PC-3 (cell line): ENCODE data around the gene DPY19L3. TPM values are rescaled to one million over a fixed set of nuclear protein-coding genes. Genes with fewer than 3 reads are reported as not detected.
"Not testable (repeated sequence)": the region's sequence is repeated elsewhere in the genome, so short reads cannot be mapped to it uniquely, and the experiment has no call there.

Experiments
- ATAC-seq: fragments of 200-7000 bp; cut with Tn5 transposase; 2 replicates; pipeline ENCODE4 v1.9.1; 2020; ENCODE audit warnings: mild to moderate bottlenecking, moderate library complexity
- BruUV-seq: library from RNA; stranded (reverse); fragments of 400-500 nt; replicated peaks from 2 replicates; lab custom pipeline; 2021; lab: Mats Ljungman, UMichigan
- CTCF ChIA-PET: fragments of 300-600 bp; sonication (Branson Sonifier 250); formaldehyde crosslinking; loops from one replicate; lab custom pipeline; 2022; ENCODE audit warnings: antibody characterized with exemption; lab: Charles Lee
- POLR2A ChIA-PET: fragments of 300-600 bp; sonication (Branson Sonifier 250); formaldehyde crosslinking; loops from one replicate; lab custom pipeline; 2022; ENCODE audit warnings: antibody characterized with exemption; ENCODE audit not compliant: unreplicated experiment; lab: Charles Lee
- DNase-seq: peaks from one replicate; pipeline ENCODE4 v3.0.0-alpha.2; 2015
- H2AFZ ChIP-seq: fragments of 300-600 bp; sonication (generic); 2 replicates; pipeline ENCODE4 v1.6.0; 2016; ENCODE audit warnings: antibody characterized with exemption, low read length
- H3F3A ChIP-seq: fragments of 300-600 bp; sonication (generic); one replicate; pipeline ENCODE4 v1.6.0; 2017; ENCODE audit warnings: antibody characterized with exemption, low read length, control low read depth, mild to moderate bottlenecking; ENCODE audit not compliant: unreplicated experiment
- H3K27ac ChIP-seq: fragments of 300-600 bp; sonication (generic); 2 replicates; pipeline ENCODE4 v1.5.1; 2016; ENCODE audit warnings: mild to moderate bottlenecking, low read length
- H3K27me3 ChIP-seq: fragments of 300-600 bp; sonication (generic); 2 replicates; pipeline ENCODE4 v1.6.1; 2016; ENCODE audit warnings: low read length, mixed read lengths
- H3K36me3 ChIP-seq: fragments of 300-600 bp; sonication (generic); 2 replicates; pipeline ENCODE4 v1.6.1; 2016; ENCODE audit warnings: low read depth, mixed run types, low read length, mixed read lengths
- H3K4me1 ChIP-seq: fragments of 300-600 bp; sonication (generic); 2 replicates; pipeline ENCODE4 v1.5.1; 2016; ENCODE audit warnings: low read length; ENCODE audit not compliant: insufficient read depth
- H3K4me2 ChIP-seq: fragments of 300-600 bp; sonication (generic); 2 replicates; pipeline ENCODE4 v1.6.0; 2016; ENCODE audit warnings: low read length
- H3K4me3 ChIP-seq: fragments of 300-600 bp; sonication (generic); 2 replicates; pipeline ENCODE4 v1.5.1; 2016; ENCODE audit warnings: mild to moderate bottlenecking, low read length, mixed read lengths
- H3K79me2 ChIP-seq: fragments of 300-600 bp; sonication (generic); 2 replicates; pipeline ENCODE4 v1.6.1; 2017; ENCODE audit warnings: low read length, mixed read lengths
- H3K9ac ChIP-seq: fragments of 300-600 bp; sonication (generic); 2 replicates; pipeline ENCODE4 v1.6.0; 2016; ENCODE audit warnings: mild to moderate bottlenecking, low read length
- H3K9me2 ChIP-seq: fragments of 300-600 bp; sonication (generic); replicated peaks from 2 replicates; pipeline ENCODE4 v1.6.1; 2016; ENCODE audit warnings: mixed run types, low read length, mixed read lengths
- H3K9me3 ChIP-seq: fragments of 300-600 bp; sonication (generic); 2 replicates; pipeline ENCODE4 v1.6.1; 2016; ENCODE audit warnings: low read length, mixed read lengths
- H4K20me1 ChIP-seq: fragments of 300-600 bp; sonication (generic); 2 replicates; pipeline ENCODE4 v1.6.1; 2016; ENCODE audit warnings: low read length, mixed read lengths
- EZH2 ChIP-seq: fragments of 300-600 bp; sonication (generic); IDR thresholded peaks from one replicate; pipeline ENCODE4 v1.6.1; 2017; ENCODE audit warnings: antibody characterized with exemption, mild to moderate bottlenecking, low read length; ENCODE audit not compliant: unreplicated experiment
- EZH2phosphoT487 ChIP-seq: fragments of 300-600 bp; sonication (generic); IDR thresholded peaks from 2 replicates; pipeline ENCODE4 v1.6.1; 2018; ENCODE audit warnings: mild to moderate bottlenecking, antibody characterized with exemption, low read length, borderline replicate concordance
- intact Hi-C: fragments of 100-400 bp; cut with micrococcal nuclease; formaldehyde crosslinking; loops from 2 replicates; pipeline ENCODE4 v1.9.0; 2023
- total RNA-seq: library from RNA; depleted of rRNA; stranded (reverse); fragments of >200 nt; gene quantifications from 2 replicates; pipeline ENCODE4 v1.2.3, GENCODE V29; 2014
- TF ChIP-seq, protein P1 (sequence below): fragments of 300-600 bp; sonication (generic); conservative IDR thresholded peaks from 2 replicates; pipeline ENCODE4 v1.5.1; 2017; ENCODE audit warnings: antibody characterized with exemption, low read depth, mild to moderate bottlenecking, low read length

The DPY19L3 gene
- total RNA-seq, 1 experiment from 2014 or later: 4.4 TPM

GRCh38 chr19:32377088-32377487, 28.5 kb upstream of the DPY19L3 start:
- Histone ChIP-seq H3F3A (peaks cover 14% of the 10 kb centered on the region), H3K4me1 (peaks cover 29% of the 10 kb centered on the region)
- ATAC-seq, H3K27me3 ChIP-seq, BruUV-seq, CTCF ChIA-PET, H4K20me1 ChIP-seq, H3K9ac ChIP-seq, H3K9me2 ChIP-seq, POLR2A ChIA-PET, H3K4me3 ChIP-seq, H3K27ac ChIP-seq, H3K79me2 ChIP-seq, H3K4me2 ChIP-seq, H2AFZ ChIP-seq, H3K9me3 ChIP-seq, H3K36me3 ChIP-seq: not testable (repeated sequence)
- TF ChIP-seq, protein P1, sequence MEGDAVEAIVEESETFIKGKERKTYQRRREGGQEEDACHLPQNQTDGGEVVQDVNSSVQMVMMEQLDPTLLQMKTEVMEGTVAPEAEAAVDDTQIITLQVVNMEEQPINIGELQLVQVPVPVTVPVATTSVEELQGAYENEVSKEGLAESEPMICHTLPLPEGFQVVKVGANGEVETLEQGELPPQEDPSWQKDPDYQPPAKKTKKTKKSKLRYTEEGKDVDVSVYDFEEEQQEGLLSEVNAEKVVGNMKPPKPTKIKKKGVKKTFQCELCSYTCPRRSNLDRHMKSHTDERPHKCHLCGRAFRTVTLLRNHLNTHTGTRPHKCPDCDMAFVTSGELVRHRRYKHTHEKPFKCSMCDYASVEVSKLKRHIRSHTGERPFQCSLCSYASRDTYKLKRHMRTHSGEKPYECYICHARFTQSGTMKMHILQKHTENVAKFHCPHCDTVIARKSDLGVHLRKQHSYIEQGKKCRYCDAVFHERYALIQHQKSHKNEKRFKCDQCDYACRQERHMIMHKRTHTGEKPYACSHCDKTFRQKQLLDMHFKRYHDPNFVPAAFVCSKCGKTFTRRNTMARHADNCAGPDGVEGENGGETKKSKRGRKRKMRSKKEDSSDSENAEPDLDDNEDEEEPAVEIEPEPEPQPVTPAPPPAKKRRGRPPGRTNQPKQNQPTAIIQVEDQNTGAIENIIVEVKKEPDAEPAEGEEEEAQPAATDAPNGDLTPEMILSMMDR: peak; percentile 42
- intact Hi-C loops: loop anchor here (5.0 kb wide), 1 partner anchor 35 kb away; no protein-coding TSS in a partner anchor
- peak; percentile 23 for DNase-seq

DNA sequence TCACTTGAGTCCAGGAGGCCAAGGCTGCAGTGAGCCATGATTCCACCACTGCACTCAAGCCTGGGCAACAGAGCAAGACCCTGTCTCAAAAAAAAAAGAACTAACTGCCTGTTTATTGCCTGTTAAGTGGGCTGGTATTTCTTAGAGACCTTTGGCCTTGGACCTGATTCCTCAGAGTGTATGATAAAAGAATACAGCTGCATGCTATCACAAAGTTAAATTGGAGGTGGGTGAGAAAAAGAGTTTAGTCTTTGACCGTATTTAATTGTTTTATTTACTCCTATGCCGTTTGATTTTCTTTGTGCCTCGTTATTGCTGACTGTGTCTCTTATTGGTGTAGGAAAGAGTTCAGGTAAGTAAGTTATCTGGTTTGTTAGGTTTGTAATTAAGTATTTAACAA, 25.3 kb upstream of the DPY19L3 start:
- ATAC-seq: no peak
- peaks cover 7% of the 10 kb centered on the region; the same call in 1 of the 2 replicates for H3K36me3 ChIP-seq

GRCh38 chr19:32387701-32388392, 17.7 kb upstream of the DPY19L3 start:
- Histone ChIP-seq H3K4me3 (no peak overlapping the region), H3F3A (no peaks in the 10 kb centered on the region), H3K9me2 (no peaks in the 10 kb centered on the region), H3K36me3 (peaks cover 1% of the 10 kb centered on the region; the same call in 1 of the 2 replicates), H3K4me1 (peaks cover 6% of the 10 kb centered on the region), H3K9ac (no peak overlapping the region), H4K20me1 (no peaks in the 10 kb centered on the region), H3K27ac (no peak overlapping the region), H2AFZ (no peak overlapping the region), H3K27me3 (no peaks in the 10 kb centered on the region), H3K4me2 (no peak overlapping the region), H3K79me2 (no peaks in the 10 kb centered on the region), H3K9me3 (no peaks in the 10 kb centered on the region)
- ATAC-seq (peak; percentile 63; the same call in 1 of the 2 replicates), DNase-seq (peak; percentile 17)
- no TSS peak for BruUV-seq
- POLR2A ChIA-PET: no interaction called here
- TF ChIP-seq EZH2phosphoT487: no peak
- TF ChIP-seq, protein P1: no peak
- TF ChIP-seq EZH2: no peak
- CTCF ChIA-PET: no interaction called here
- intact Hi-C loops: no loop called here

More for the DNA sequence above, 25.3 kb upstream of the DPY19L3 start:
- Histone ChIP-seq H3K9me2 (no peaks in the 10 kb centered on the region), H3K79me2 (peaks cover under 1% of the 10 kb centered on the region; the same call in 1 of the 2 replicates), H3K27ac (no peak overlapping the region), H2AFZ (no peak overlapping the region), H3F3A (no peaks in the 10 kb centered on the region), H3K9me3 (no peaks in the 10 kb centered on the region), H3K4me1 (peaks cover 2% of the 10 kb centered on the region; the same call in 1 of the 2 replicates), H3K4me3 (no peak overlapping the region), H4K20me1 (no peaks in the 10 kb centered on the region), H3K9ac (no peak overlapping the region), H3K4me2 (no peak overlapping the region), H3K27me3 (no peaks in the 10 kb centered on the region)
- no peak for TF ChIP-seq EZH2phosphoT487
- TF ChIP-seq, protein P1: no peak
- no peak for TF ChIP-seq EZH2
- intact Hi-C loops: no loop called here
- no TSS peak for BruUV-seq
- no peak for DNase-seq
- ChIA-PET CTCF (no interaction called here), POLR2A (no interaction called here)
